ENCODE results near the gene ZFAND6.
"Not testable (repeated sequence)": the region's sequence is repeated elsewhere in the genome, so short reads cannot be mapped to it uniquely, and the experiment has no call there.

Gene ZFAND6

DNA sequence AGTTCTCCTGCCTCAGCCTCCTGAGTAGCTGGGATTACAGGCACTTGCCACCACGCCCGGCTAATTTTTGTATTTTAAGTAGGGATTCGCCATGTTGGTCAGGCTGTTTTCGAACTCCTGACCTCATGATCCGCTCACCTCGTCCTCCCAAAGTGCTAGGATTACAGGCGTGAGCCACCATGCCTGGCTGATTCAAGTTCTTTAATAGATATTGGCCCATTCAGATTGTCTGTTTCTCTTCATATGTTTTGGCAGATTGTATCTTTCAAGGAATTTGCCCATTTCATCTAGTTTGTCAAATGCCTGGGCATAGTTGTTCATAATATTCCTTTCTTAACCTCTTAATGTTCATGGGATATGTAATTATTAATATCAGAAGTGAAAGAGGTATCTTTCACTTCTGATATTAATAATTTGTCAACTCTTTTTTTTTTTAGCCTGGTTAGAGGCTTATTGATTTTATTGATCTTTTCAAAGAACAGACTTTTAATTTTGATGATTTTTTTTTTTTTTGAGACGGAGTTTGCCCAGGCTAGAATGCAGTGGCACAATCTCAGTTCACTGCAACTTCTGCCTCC lies 40.2 kb upstream of the ZFAND6 start:
- H3K27me3 ChIP-seq (replicated peaks; ENCODE audit: control insufficient read depth, insufficient read depth, low read length, poor library complexity, severe bottlenecking), result no peaks in the 10 kb centered on the region
- no peaks in the 10 kb centered on the region for H3K4me1 ChIP-seq (ENCODE audit: control insufficient read depth, insufficient read depth, low read length, poor library complexity, severe bottlenecking)
- no peak overlapping the region for H3K27ac ChIP-seq (ENCODE audit: insufficient read depth, low read length, poor library complexity, severe bottlenecking)
- DNase-seq, result no peak
- no peak overlapping the region for H3K4me3 ChIP-seq (ENCODE audit: insufficient read depth, low read depth, low read length, poor library complexity, severe bottlenecking)
- no peaks in the 10 kb centered on the region for H3K9me3 ChIP-seq (ENCODE audit: control insufficient read depth, low read length)
- no peaks in the 10 kb centered on the region for H3K36me3 ChIP-seq (ENCODE audit: control insufficient read depth, insufficient read depth, low read length)

DNA sequence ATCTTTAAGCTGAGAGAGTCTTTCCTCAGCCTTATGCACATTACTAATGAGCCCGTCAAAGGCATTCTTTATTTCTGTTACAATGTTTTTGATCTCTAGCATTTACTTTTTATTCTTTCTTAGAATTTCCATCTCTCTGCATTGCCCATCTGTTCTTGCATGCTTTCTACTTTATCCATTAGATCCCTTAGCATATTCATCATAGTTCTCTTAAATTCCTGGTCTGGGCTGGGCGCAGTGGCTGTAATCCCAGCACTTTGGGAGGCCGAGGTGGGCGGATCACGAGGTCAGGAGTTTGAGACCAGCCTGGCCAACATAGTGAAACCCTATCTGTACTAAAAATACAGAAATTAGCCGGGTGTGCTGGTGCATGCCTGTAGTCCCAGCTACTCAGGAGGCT lies 39.3 kb upstream of the ZFAND6 start:
- not testable (repeated sequence) for DNase-seq; H3K36me3 ChIP-seq (ENCODE audit: control insufficient read depth, insufficient read depth, low read length); H3K9me3 ChIP-seq (ENCODE audit: control insufficient read depth, low read length); H3K4me1 ChIP-seq (ENCODE audit: control insufficient read depth, insufficient read depth, low read length, poor library complexity, severe bottlenecking); H3K27me3 ChIP-seq (replicated peaks; ENCODE audit: control insufficient read depth, insufficient read depth, low read length, poor library complexity, severe bottlenecking); H3K27ac ChIP-seq (ENCODE audit: insufficient read depth, low read length, poor library complexity, severe bottlenecking); H3K4me3 ChIP-seq (ENCODE audit: insufficient read depth, low read depth, low read length, poor library complexity, severe bottlenecking)

DNA sequence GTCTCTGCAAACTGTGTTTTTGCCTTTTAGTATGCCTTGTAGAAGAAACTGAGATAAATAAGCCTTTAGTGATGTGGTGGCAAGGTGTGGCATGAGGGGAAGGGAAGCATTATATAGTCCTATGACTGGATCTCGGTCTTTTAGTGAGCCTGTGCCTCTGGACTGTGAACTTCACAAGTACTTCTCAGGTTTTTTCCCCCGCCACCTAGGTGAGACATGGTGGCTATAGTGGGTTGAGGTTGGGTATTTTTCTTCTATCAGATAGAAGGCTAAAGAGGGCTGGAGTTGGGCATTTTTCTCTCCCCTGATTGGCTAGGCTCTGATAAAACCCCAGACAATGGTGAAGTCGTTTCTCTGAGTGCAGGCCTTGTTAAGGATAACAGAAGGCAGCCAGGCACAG lies 38.7 kb upstream of the ZFAND6 start:
- Histone ChIP-seq H3K4me1 (ENCODE audit: control insufficient read depth, insufficient read depth, low read length, poor library complexity, severe bottlenecking) (no peaks in the 10 kb centered on the region), H3K27me3 (replicated peaks; ENCODE audit: control insufficient read depth, insufficient read depth, low read length, poor library complexity, severe bottlenecking) (no peaks in the 10 kb centered on the region), H3K9me3 (ENCODE audit: control insufficient read depth, low read length) (no peaks in the 10 kb centered on the region), H3K36me3 (ENCODE audit: control insufficient read depth, insufficient read depth, low read length) (no peaks in the 10 kb centered on the region), H3K27ac (ENCODE audit: insufficient read depth, low read length, poor library complexity, severe bottlenecking) (no peak overlapping the region), H3K4me3 (ENCODE audit: insufficient read depth, low read depth, low read length, poor library complexity, severe bottlenecking) (no peak overlapping the region)
- no peak for DNase-seq

DNA sequence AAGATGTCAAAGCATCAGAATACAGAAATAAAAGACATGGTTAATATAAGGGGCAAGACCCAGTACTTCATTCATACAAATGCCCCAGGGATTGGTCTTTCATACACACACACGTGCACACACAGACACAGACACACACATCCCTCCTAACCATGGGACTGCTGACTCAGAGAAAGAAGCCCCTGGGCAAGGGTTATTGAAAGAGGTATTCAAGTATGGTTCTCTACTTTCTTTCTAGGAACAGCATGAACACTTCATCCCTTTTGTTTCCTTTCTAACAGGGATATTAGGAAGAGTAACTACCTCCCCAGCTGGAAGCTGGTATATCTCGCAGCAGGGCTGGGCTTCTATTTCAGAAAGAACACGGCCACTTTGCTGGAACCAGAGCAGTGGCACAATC lies 33.2 kb upstream of the ZFAND6 start:
- no peak for DNase-seq
- H3K9me3 ChIP-seq (ENCODE audit: control insufficient read depth, low read length), result no peaks in the 10 kb centered on the region
- H3K4me1 ChIP-seq (ENCODE audit: control insufficient read depth, insufficient read depth, low read length, poor library complexity, severe bottlenecking), result no peaks in the 10 kb centered on the region
- H3K27ac ChIP-seq (ENCODE audit: insufficient read depth, low read length, poor library complexity, severe bottlenecking), result no peak overlapping the region
- H3K27me3 ChIP-seq (replicated peaks; ENCODE audit: control insufficient read depth, insufficient read depth, low read length, poor library complexity, severe bottlenecking), result no peaks in the 10 kb centered on the region
- no peaks in the 10 kb centered on the region for H3K36me3 ChIP-seq (ENCODE audit: control insufficient read depth, insufficient read depth, low read length)
- no peak overlapping the region for H3K4me3 ChIP-seq (ENCODE audit: insufficient read depth, low read depth, low read length, poor library complexity, severe bottlenecking)

DNA sequence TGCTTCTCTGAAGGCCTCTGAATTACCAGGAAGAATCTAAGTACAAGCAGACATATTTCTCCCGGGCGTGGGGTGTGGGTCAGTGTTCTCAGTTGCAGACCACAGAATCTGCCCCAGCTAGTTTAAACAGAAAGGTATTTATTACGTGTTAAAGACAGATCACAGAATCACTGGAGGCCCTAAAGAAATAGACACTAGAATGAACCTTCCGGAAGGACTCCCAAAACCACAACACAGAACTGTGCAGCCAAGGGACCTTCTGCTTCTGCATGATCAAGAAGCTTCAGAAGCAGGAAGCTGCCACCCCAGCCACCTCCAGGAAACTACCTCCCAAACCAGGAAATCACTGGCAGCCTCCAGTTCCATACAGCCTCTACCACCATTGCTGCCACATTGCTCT lies 32.7 kb upstream of the ZFAND6 start:
- H3K4me3 ChIP-seq (ENCODE audit: insufficient read depth, low read depth, low read length, poor library complexity, severe bottlenecking), result no peak overlapping the region
- H3K36me3 ChIP-seq (ENCODE audit: control insufficient read depth, insufficient read depth, low read length), result no peaks in the 10 kb centered on the region
- H3K4me1 ChIP-seq (ENCODE audit: control insufficient read depth, insufficient read depth, low read length, poor library complexity, severe bottlenecking), result no peaks in the 10 kb centered on the region
- H3K27me3 ChIP-seq (replicated peaks; ENCODE audit: control insufficient read depth, insufficient read depth, low read length, poor library complexity, severe bottlenecking), result no peaks in the 10 kb centered on the region
- no peak for DNase-seq
- no peak overlapping the region for H3K27ac ChIP-seq (ENCODE audit: insufficient read depth, low read length, poor library complexity, severe bottlenecking)
- H3K9me3 ChIP-seq (ENCODE audit: control insufficient read depth, low read length), result no peaks in the 10 kb centered on the region

DNA sequence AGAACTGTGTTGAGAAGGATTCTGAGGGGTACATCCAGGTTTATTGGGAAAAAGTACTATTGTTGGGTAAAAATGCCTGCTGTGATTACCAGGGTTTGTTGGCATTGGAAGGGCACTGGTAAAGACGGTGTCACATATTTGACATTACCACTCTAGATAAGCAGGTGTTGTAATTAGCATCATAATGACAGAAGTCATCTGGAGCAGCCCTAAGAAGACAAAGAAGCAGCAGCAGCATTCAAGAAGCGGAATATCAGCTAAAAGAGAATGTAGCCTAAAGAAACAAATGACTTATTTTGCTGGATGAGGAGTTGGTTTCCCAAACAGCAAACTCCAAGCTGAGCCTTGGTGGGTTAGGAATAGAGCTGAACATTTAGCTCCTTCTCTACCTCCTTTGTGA lies 30.5 kb upstream of the ZFAND6 start:
- Histone ChIP-seq H3K36me3 (ENCODE audit: control insufficient read depth, insufficient read depth, low read length) (no peaks in the 10 kb centered on the region), H3K4me1 (ENCODE audit: control insufficient read depth, insufficient read depth, low read length, poor library complexity, severe bottlenecking) (peaks cover 10% of the 10 kb centered on the region), H3K4me3 (ENCODE audit: insufficient read depth, low read depth, low read length, poor library complexity, severe bottlenecking) (no peak overlapping the region), H3K9me3 (ENCODE audit: control insufficient read depth, low read length) (no peaks in the 10 kb centered on the region), H3K27me3 (replicated peaks; ENCODE audit: control insufficient read depth, insufficient read depth, low read length, poor library complexity, severe bottlenecking) (no peaks in the 10 kb centered on the region), H3K27ac (ENCODE audit: insufficient read depth, low read length, poor library complexity, severe bottlenecking) (no peak overlapping the region)
- DNase-seq, result no peak

DNA sequence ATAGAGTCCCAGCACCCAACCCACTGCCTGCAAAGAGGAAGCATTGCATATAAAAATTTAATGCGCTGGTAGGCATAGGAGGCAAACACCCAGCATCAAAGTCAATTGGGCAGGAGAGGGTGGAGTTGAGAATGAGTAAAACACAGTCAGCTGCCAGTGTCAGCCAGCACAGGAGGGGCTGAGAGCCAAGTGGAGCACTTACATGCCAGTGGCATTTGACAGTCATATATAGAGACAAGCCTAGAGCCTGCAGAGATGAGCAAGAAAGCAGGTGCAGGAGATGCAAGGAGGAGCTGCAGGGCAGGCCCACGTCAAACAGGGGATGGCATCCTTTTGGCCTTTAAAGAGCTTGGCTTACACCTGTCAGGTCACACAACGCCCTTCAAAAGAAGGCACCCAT lies 27.6 kb upstream of the ZFAND6 start:
- Histone ChIP-seq H3K4me3 (ENCODE audit: insufficient read depth, low read depth, low read length, poor library complexity, severe bottlenecking) (no peak overlapping the region), H3K36me3 (ENCODE audit: control insufficient read depth, insufficient read depth, low read length) (no peaks in the 10 kb centered on the region), H3K27me3 (replicated peaks; ENCODE audit: control insufficient read depth, insufficient read depth, low read length, poor library complexity, severe bottlenecking) (no peaks in the 10 kb centered on the region), H3K4me1 (ENCODE audit: control insufficient read depth, insufficient read depth, low read length, poor library complexity, severe bottlenecking) (peaks cover 10% of the 10 kb centered on the region), H3K9me3 (ENCODE audit: control insufficient read depth, low read length) (no peaks in the 10 kb centered on the region), H3K27ac (ENCODE audit: insufficient read depth, low read length, poor library complexity, severe bottlenecking) (no peak overlapping the region)
- no peak for DNase-seq

DNA sequence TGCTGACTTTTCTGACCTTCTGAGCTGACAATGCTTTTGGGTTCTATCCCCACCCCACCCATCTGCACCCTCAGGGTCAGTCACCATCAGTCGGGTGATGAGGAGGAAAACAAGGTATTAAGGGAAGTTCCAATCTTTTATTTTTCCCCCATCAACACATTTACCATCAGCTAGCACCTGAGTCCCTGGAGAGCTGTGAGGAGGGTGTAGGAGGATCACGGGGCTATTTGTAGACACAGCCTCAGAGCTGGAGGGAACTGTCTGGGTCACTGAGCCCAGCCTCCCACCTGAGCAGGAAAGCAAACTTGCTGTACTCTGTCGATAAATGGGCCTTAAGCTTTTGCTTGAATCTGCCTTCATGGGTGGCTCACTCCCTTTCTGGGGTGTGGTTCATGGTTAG lies 24.8 kb upstream of the ZFAND6 start:
- no peak overlapping the region for H3K4me3 ChIP-seq (ENCODE audit: insufficient read depth, low read depth, low read length, poor library complexity, severe bottlenecking)
- H3K36me3 ChIP-seq (ENCODE audit: control insufficient read depth, insufficient read depth, low read length), result no peaks in the 10 kb centered on the region
- no peak overlapping the region for H3K27ac ChIP-seq (ENCODE audit: insufficient read depth, low read length, poor library complexity, severe bottlenecking)
- peaks cover 10% of the 10 kb centered on the region for H3K4me1 ChIP-seq (ENCODE audit: control insufficient read depth, insufficient read depth, low read length, poor library complexity, severe bottlenecking)
- no peaks in the 10 kb centered on the region for H3K27me3 ChIP-seq (replicated peaks; ENCODE audit: control insufficient read depth, insufficient read depth, low read length, poor library complexity, severe bottlenecking)
- H3K9me3 ChIP-seq (ENCODE audit: control insufficient read depth, low read length), result no peaks in the 10 kb centered on the region
- DNase-seq, result no peak

DNA sequence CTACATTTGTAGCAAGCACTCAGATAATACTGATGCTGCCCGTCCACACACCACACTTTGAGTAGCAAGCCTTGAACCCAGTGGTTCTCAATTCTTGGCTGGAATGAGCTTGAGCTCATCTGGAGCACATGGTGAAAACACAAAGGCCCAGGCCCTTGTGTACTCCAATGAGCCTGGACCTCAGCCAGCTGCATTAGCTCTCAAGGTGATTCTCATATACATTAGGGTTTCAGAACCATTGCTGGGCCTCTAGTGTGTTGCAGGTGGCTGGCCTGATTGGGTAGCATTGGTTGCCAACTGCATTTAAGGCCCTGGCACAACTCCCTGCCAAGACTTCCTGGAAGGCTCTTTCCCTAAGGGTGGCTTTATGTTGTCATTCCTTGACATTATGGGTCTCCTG lies 23.4 kb upstream of the ZFAND6 start:
- no peaks in the 10 kb centered on the region for H3K9me3 ChIP-seq (ENCODE audit: control insufficient read depth, low read length)
- no peak overlapping the region for H3K4me3 ChIP-seq (ENCODE audit: insufficient read depth, low read depth, low read length, poor library complexity, severe bottlenecking)
- no peaks in the 10 kb centered on the region for H3K27me3 ChIP-seq (replicated peaks; ENCODE audit: control insufficient read depth, insufficient read depth, low read length, poor library complexity, severe bottlenecking)
- H3K4me1 ChIP-seq (ENCODE audit: control insufficient read depth, insufficient read depth, low read length, poor library complexity, severe bottlenecking), result peaks cover 10% of the 10 kb centered on the region
- DNase-seq, result no peak
- H3K36me3 ChIP-seq (ENCODE audit: control insufficient read depth, insufficient read depth, low read length), result no peaks in the 10 kb centered on the region
- no peak overlapping the region for H3K27ac ChIP-seq (ENCODE audit: insufficient read depth, low read length, poor library complexity, severe bottlenecking)

DNA sequence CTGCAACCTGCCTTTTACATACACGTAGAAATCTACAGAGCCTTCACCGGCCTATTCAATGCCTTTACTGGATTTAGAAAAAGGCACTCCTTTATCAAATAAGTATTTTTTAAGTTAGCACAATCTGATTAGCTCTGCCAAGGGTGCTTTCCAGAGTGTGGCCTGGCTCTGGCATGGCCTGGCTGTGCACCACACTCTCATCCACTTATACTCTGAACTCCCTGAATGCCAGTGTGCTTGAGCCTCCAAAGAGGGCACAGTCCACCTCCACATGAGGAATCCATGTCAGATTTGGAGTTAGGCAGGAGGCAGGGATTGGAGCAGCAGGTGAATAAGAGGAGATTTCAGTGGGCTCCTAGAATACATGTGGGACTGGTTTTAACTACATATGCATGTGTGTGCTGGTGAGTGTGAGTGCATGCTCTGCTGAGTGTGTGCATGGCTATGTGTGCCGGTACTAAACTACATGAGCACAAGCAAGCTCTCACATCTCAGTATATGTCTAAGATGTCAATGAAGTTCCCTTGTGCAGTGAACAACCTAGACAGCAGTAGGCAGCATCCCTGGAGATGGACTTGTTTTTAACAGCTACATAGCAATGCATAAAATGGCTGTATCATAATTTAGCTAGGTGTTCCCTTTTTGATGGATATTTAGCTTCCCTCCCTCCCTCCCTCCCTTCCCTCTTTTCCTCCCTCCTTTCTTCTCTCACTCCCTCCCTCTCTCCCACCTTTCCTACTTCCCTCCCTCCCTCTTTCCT lies 17.8 kb upstream of the ZFAND6 start:
- H3K4me1 ChIP-seq (ENCODE audit: control insufficient read depth, insufficient read depth, low read length, poor library complexity, severe bottlenecking), result no peaks in the 10 kb centered on the region
- H3K9me3 ChIP-seq (ENCODE audit: control insufficient read depth, low read length), result no peaks in the 10 kb centered on the region
- no peak overlapping the region for H3K4me3 ChIP-seq (ENCODE audit: insufficient read depth, low read depth, low read length, poor library complexity, severe bottlenecking)
- no peak overlapping the region for H3K27ac ChIP-seq (ENCODE audit: insufficient read depth, low read length, poor library complexity, severe bottlenecking)
- no peak for DNase-seq
- H3K36me3 ChIP-seq (ENCODE audit: control insufficient read depth, insufficient read depth, low read length), result no peaks in the 10 kb centered on the region
- H3K27me3 ChIP-seq (replicated peaks; ENCODE audit: control insufficient read depth, insufficient read depth, low read length, poor library complexity, severe bottlenecking), result no peaks in the 10 kb centered on the region
